Measurements from ENCODE around the gene AMPH. TPM values are rescaled to one million over a fixed set of nuclear protein-coding genes. Genes with fewer than 3 reads are reported as not detected.
"Not testable (repeated sequence)": the region's sequence is repeated elsewhere in the genome, so short reads cannot be mapped to it uniquely, and the experiment has no call there.

AMPH gene
- total RNA-seq, 1 experiment from 2014 or later, result not detected

DNA sequence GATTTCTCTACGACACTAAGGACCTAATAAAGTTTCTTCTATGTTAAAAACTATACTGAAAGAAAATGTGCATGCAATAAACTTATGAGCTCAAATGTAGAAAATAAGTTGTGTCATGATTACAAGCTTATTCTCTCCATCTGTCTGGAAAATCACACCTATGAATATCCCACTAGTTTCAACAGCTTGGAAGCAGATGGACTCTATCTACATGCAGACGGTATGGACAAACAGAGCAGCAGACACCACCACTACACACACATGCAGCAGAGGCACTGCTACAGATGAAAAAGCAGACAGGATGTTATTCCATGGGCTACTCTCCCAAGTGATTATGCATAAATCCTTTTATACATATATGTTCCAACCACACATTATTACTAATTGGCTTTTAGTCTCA lies 234.3 kb downstream of the AMPH start:
- Histone ChIP-seq H3K9me2 (ENCODE audit: insufficient read depth) (no peaks in the 10 kb centered on the region), H3K79me2 (ENCODE audit: insufficient read depth, low read length) (no peaks in the 10 kb centered on the region), H3K9ac (ENCODE audit: low read length) (no peak overlapping the region), H3K9me3 (ENCODE audit: control insufficient read depth in 1 of 2, insufficient read depth in 1 of 2, low read depth in 1 of 2, low read length in 2 of 2) (no peaks in the 10 kb centered on the region), H2AFZ (ENCODE audit: low read depth, low read length, poor library complexity, severe bottlenecking) (no peak overlapping the region), H3K4me3 (replicated peaks in 1 of 2; ENCODE audit: low read depth in 1 of 2, low read length in 2 of 2) (no peak overlapping the region), H3K27me3 (ENCODE audit: insufficient read depth, low read length) (0 out of 2 replicates have a peak, but pooled peaks cover 8% of the 10 kb centered on the region), H3K4me1 (ENCODE audit: control insufficient read depth in 1 of 2, insufficient read depth in 2 of 2, low read length in 2 of 2) (no peaks in the 10 kb centered on the region), H3K4me2 (ENCODE audit: low read length) (no peak overlapping the region), H4K20me1 (ENCODE audit: insufficient read depth) (no peaks in the 10 kb centered on the region), H3K27ac (ENCODE audit: low read depth, low read length) (no peak overlapping the region), H3K36me3 (ENCODE audit: control insufficient read depth in 1 of 2, insufficient read depth in 2 of 2, low read length in 2 of 2) (no peaks in the 10 kb centered on the region)
- ChIA-PET POLR2A (no interaction called here), CTCF (interaction anchor here (1.5 kb wide), 1 partner anchor 29 kb away, joined by 3 read pairs; no protein-coding TSS in a partner anchor), RAD21 (ENCODE audit: low non-redundant PET in 1 of 2, low total read pairs in 2 of 2, uncharacterized antibody in 2 of 2, unreplicated experiment in 2 of 2) (no interaction called here)
- no peak for DNase-seq (ENCODE audit: low read depth, low spot score)
- intact Hi-C loops (cut with micrococcal nuclease), result loop anchor here (5.0 kb wide), 1 partner anchor 1125 kb away; no protein-coding TSS in a partner anchor
- no peak for ATAC-seq
- TF ChIP-seq JUND (IDR thresholded peaks at IDR 0.05) (no peak), CBX3 (IDR thresholded peaks at IDR 0.05; ENCODE audit: low read depth) (no peak), ZNF274 (IDR thresholded peaks at IDR 0.05; ENCODE audit: low read depth, low read length) (no peak), SIN3A (IDR thresholded peaks at IDR 0.05; ENCODE audit: low read depth) (no peak), RAD21 (IDR thresholded peaks at IDR 0.05; ENCODE audit: low read depth) (no peak), TCF7L2 (IDR thresholded peaks at IDR 0.05; ENCODE audit: borderline replicate concordance, extremely low read depth, insufficient read depth, insufficient read length) (no peak), EZH2 (IDR thresholded peaks at IDR 0.05) (no peak), EZH2phosphoT487 (IDR thresholded peaks at IDR 0.05; ENCODE audit: borderline replicate concordance) (no peak), ELF1 (IDR thresholded peaks at IDR 0.05; ENCODE audit: borderline replicate concordance, low read depth) (no peak), YY1 (IDR thresholded peaks at IDR 0.05; ENCODE audit: extremely low read depth, insufficient replicate concordance, low read depth, low read length) (no peak)
- TF ChIP-seq, protein P1, sequence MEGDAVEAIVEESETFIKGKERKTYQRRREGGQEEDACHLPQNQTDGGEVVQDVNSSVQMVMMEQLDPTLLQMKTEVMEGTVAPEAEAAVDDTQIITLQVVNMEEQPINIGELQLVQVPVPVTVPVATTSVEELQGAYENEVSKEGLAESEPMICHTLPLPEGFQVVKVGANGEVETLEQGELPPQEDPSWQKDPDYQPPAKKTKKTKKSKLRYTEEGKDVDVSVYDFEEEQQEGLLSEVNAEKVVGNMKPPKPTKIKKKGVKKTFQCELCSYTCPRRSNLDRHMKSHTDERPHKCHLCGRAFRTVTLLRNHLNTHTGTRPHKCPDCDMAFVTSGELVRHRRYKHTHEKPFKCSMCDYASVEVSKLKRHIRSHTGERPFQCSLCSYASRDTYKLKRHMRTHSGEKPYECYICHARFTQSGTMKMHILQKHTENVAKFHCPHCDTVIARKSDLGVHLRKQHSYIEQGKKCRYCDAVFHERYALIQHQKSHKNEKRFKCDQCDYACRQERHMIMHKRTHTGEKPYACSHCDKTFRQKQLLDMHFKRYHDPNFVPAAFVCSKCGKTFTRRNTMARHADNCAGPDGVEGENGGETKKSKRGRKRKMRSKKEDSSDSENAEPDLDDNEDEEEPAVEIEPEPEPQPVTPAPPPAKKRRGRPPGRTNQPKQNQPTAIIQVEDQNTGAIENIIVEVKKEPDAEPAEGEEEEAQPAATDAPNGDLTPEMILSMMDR (IDR thresholded peaks at IDR 0.05 in 2 of 3, conservative IDR thresholded peaks at IDR 0.05 in 1 of 3; ENCODE audit: borderline replicate concordance in 1 of 3, insufficient read depth in 1 of 3, low read depth in 2 of 3, low read length in 2 of 3), result no peak
- TF ChIP-seq, protein P2, sequence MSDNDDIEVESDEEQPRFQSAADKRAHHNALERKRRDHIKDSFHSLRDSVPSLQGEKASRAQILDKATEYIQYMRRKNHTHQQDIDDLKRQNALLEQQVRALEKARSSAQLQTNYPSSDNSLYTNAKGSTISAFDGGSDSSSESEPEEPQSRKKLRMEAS (IDR thresholded peaks at IDR 0.05), result no peak
- no TSS peak for BruUV-seq (replicated peaks)

DNA sequence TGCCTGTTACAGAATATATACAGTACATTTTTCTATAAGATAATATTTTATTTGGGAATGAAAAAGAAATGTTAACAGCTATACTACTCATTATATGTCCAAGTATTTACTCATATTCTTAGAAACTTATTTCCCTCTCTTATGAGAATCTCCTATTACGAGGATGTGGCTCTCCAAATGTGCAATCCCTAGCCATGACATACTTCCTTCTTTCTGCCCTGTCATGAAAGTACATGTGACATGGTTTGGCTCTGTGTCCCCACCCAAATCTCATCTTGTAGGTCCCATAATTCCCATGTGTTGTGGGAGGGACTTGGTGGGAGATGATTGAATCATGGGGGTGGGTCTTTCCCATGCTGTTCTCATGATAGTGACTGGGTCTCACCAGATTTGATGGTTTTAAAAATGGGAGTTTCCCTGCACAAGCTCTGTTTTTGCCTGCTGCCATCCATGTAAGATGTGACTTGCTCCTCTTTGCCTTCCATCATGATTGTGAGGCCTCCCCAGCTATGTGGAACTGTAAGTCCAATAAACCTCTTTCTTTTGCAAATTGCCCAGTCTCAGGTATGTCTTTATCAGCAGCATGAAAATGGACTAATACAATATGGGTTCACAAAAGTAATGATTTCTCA lies 235.1 kb downstream of the AMPH start:
- H2AFZ ChIP-seq (ENCODE audit: low read depth, low read length, poor library complexity, severe bottlenecking); POLR2A ChIA-PET; RAD21 ChIA-PET (ENCODE audit: low non-redundant PET in 1 of 2, low total read pairs in 2 of 2, uncharacterized antibody in 2 of 2, unreplicated experiment in 2 of 2); BruUV-seq (replicated peaks); H3K27me3 ChIP-seq (ENCODE audit: insufficient read depth, low read length); H3K9ac ChIP-seq (ENCODE audit: low read length); DNase-seq (ENCODE audit: low read depth, low spot score); ATAC-seq; H3K4me1 ChIP-seq (ENCODE audit: control insufficient read depth in 1 of 2, insufficient read depth in 2 of 2, low read length in 2 of 2); H3K9me3 ChIP-seq (ENCODE audit: control insufficient read depth in 1 of 2, insufficient read depth in 1 of 2, low read depth in 1 of 2, low read length in 2 of 2); H3K4me3 ChIP-seq (replicated peaks in 1 of 2; ENCODE audit: low read depth in 1 of 2, low read length in 2 of 2); H4K20me1 ChIP-seq (ENCODE audit: insufficient read depth); H3K4me2 ChIP-seq (ENCODE audit: low read length); H3K27ac ChIP-seq (ENCODE audit: low read depth, low read length); H3K36me3 ChIP-seq (ENCODE audit: control insufficient read depth in 1 of 2, insufficient read depth in 2 of 2, low read length in 2 of 2); H3K9me2 ChIP-seq (ENCODE audit: insufficient read depth); H3K79me2 ChIP-seq (ENCODE audit: insufficient read depth, low read length): not testable (repeated sequence)
- intact Hi-C loops (cut with micrococcal nuclease), result loop anchor here (5.0 kb wide), 1 partner anchor 1126 kb away; no protein-coding TSS in a partner anchor
- CTCF ChIA-PET, result interaction anchor here (1.5 kb wide), 1 partner anchor 28 kb away, joined by 3 read pairs; no protein-coding TSS in a partner anchor

All from HCT116 (cell line).